Tibial nerve (tissue), 4 donors: ENCODE data around the gene PPP1R3A.

Experiments used
- CTCF ChIP-seq, 5 experiments: fragments of 200-600 bp in 3 of 5; fragments of 450-650 bp in 2 of 5; sonication (generic) in 3 of 5; IDR thresholded peaks; one replicate each; pipeline ENCODE4 v1.5.1; 2016 to 2019; ENCODE audit warnings: antibody characterized with exemption in 5 of 5, mild to moderate bottlenecking in 3 of 5, moderate library complexity in 2 of 5
- EP300 ChIP-seq, 2 donors: sonication (generic); formaldehyde crosslinking; IDR thresholded peaks; one replicate each; pipeline ENCODE4 v1.6.1; 2017; ENCODE audit warnings: antibody characterized with exemption in 2 of 2, mild to moderate bottlenecking in 1 of 2
- POLR2A ChIP-seq, 2 donors: fragments of 450-650 bp; IDR thresholded peaks; one replicate each; pipeline ENCODE4 v1.6.1; 2017; ENCODE audit warnings: antibody characterized with exemption in 2 of 2, mild to moderate bottlenecking in 2 of 2, moderate library complexity in 2 of 2

GRCh38 chr7:113917840-113918239 lies 969 bp downstream of the PPP1R3A start:
- TF ChIP-seq EP300 (IDR thresholded peaks at IDR 0.05) = no peak
- no peak for TF ChIP-seq CTCF (IDR thresholded peaks at IDR 0.05)
- no peak for TF ChIP-seq POLR2A (IDR thresholded peaks at IDR 0.05)
